Measurements from ENCODE around the gene SMIM14.
A peak's percentile ranks its signal among the peaks of the same experiment; 100 is the strongest.
"Not testable (repeated sequence)": the region's sequence is repeated elsewhere in the genome, so short reads cannot be mapped to it uniquely, and the experiment has no call there.

The SMIM14 gene

GRCh38 chr4:39597695-39598381, 40.8 kb downstream of the SMIM14 start:
- FAIRE-seq = no peak
- no peak for DNase-seq (ENCODE audit: low spot score)

DNA sequence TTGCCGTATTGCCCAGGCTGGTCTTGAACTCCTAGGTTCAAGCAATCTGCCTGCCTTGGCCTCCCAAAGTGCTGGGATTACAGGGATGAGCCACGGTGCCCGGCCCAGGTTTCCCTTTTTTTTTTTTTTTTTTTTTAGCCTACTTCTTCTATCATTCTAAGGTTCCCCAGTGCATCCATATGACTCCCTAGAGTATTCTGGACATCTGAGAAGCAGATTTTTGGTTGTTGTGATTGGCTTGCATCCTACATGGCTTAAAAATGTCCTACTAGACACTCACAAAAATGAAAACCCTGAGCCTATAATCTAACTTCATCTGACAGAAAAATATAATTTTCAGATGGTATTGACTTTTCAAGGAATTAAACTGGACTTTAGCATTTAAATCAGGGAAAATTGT, 41.7 kb downstream of the SMIM14 start:
- FAIRE-seq = no peak
- DNase-seq (ENCODE audit: low spot score) = no peak

GRCh38 chr4:39591290-39591689, 47.4 kb downstream of the SMIM14 start:
- FAIRE-seq (no peak), DNase-seq (ENCODE audit: low spot score) (no peak)

DNA sequence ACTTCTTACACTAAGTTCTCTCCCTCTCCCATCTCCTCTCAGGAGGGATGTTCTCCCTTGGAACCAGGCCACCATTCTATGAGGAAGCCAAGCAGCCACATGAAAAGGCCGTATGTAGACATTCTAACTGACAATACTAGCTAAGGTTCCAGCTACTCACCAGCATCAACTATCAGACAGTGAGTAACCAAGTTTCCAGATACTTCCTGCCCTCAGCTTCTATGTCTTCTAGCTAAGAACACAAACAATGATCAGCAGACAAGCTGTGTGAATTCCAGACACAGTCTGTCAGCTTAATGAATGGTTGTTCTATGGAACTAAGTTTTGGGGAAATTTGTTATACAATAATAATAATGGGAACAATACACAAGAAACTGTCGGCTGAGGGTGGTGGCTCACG, 50.8 kb downstream of the SMIM14 start:
- FAIRE-seq (no peak), DNase-seq (ENCODE audit: low spot score) (no peak)

GRCh38 chr4:39574946-39575345, 63.7 kb downstream of the SMIM14 start:
- FAIRE-seq (no peak), DNase-seq (ENCODE audit: low spot score) (no peak)

DNA sequence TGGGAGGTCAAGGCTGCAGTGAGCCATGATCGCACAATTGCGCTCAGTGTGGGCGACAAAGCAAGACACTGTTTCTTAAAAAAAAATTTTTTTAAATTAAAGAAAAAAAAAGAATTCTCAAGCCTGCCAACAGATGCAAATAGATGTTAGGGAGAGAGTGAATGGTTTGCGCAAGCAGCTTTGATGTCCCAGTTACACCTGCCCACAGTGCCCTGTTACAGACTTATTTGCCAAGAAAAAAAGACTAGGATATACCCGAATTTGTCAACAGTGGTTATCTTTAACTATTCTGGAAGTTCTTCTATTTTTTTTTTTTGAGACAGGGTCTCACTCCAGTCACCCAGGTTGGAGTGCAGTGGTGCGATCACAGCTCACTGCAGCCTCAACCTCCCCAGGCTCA, 67.2 kb downstream of the SMIM14 start:
- DNase-seq (ENCODE audit: low spot score) (no peak), FAIRE-seq (no peak)

- no peak for DNase-seq (ENCODE audit: low spot score)
- FAIRE-seq = no peak
Measured at GRCh38 chr4:39571054-39571453, 67.6 kb downstream of the SMIM14 start.

- no peak for FAIRE-seq
- DNase-seq (ENCODE audit: low spot score) = no peak
Measured at GRCh38 chr4:39569209-39569608, 69.5 kb downstream of the SMIM14 start.

DNA sequence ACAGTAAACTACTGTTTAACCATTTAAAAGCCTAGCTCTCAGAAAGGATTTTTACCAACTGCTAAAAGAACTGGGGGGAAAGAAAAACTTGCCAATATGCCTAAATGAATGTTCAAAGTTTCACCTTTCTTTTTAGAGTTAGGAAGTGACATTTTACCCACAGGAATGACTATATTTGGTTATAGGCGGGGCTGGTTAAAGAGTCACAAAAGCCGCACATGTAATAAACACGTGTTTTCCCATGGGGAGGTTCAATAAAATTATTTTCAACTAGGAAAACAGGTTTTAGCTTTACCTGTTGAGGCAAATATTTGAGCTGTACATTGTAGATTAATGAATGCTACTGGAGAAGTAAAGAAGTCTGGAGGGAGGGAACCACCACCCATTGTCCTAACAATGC, 69.9 kb downstream of the SMIM14 start:
- no peak for FAIRE-seq
- no peak for DNase-seq (ENCODE audit: low spot score)

GRCh38 chr4:39565878-39566600, 72.6 kb downstream of the SMIM14 start:
- peak; percentile 65 for FAIRE-seq
- DNase-seq (ENCODE audit: low spot score) = peak; percentile 89

DNA sequence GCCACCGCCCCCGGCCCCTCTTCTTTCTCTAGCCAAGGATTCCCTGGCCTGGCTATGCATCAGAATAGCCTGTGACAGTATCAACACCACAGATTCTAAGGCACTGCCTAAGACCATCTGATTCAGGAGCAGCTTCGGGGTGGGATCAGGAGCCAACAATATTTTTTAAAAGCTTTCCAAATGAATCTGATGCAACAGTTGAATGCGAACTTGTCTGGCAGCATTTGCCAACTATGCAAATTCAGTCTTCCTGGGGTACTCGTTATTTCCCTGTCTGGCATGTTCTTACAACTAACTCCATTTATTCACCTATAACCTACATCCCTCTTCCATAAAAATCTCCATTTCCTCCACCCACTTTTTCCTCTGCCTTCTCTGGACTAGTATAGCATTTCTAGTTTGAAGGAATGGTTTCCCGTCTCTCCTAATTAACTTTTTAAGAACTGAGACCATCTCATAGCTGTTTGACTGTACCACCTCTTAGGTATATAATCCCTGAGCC, 75.3 kb downstream of the SMIM14 start:
- no peak for DNase-seq (ENCODE audit: low spot score)
- no peak for FAIRE-seq

- FAIRE-seq = no peak
- DNase-seq (ENCODE audit: low spot score) = no peak
Measured at GRCh38 chr4:39562792-39563191, 75.9 kb downstream of the SMIM14 start.

- DNase-seq (ENCODE audit: low spot score) = no peak
- FAIRE-seq = no peak
Measured at GRCh38 chr4:39559626-39560025, 79.0 kb downstream of the SMIM14 start.

DNA sequence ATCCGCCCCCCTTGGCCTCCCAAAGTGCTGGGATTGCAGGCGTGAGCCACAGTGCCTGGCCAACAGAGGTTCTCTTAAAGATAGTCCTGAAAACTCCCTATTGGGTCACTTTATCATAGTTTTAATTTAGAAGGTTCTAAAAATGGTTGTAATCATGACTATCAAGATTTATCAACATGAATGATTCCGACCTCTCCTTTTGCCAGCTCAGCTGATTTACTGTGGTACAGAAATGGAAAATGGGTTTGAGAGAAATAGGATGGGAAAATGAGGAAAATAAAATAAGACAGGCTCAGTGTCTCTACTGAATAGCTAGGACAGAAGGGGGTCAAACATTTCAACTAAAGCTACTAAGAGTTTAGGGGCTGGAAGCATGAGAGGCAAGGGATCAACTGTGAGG, 83.2 kb downstream of the SMIM14 start:
- no peak for FAIRE-seq
- no peak for DNase-seq (ENCODE audit: low spot score)

- no peak for FAIRE-seq
Measured at GRCh38 chr4:39548425-39549067, 90.1 kb downstream of the SMIM14 start.

DNA sequence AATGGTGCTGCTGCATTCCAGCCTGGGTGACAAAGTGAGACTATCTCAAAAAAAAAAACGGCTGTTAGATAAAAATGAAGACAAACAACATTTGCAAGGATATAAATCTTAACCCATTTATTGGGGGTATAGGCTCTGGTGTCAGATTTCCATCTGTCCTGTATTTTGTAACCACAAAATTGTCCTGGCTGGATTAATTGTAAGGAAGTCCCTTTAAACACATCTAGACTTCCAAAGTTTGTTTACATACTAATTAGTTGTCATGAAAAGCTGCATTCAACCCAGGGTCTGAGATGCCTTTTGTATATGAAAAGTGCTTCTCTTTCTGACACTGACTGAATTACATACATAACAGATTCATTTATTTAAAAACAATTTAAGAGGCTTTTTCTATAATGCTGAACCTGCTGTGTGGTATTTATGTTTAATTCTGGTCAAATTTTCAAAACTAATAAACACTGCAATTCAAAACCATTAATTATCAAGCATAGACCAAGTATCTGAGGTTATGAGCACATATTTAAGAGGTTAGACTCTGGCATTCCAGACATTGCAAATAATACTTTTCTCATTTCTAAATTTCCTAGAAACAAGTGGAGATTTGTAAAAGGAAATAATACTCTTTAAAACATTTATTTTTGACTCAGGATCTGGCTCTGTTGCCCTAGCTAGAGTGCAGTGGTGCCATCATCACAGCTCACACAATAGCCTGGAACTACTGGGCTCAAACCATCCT, 93.9 kb downstream of the SMIM14 start:
- FAIRE-seq = no peak

More at GRCh38 chr4:39548425-39549067, 90.1 kb downstream of the SMIM14 start:
- DNase-seq (ENCODE audit: low spot score) = no peak

GRCh38 chr4:39544080-39544479, 94.6 kb downstream of the SMIM14 start:
- not testable (repeated sequence) for DNase-seq (ENCODE audit: low spot score); FAIRE-seq

More for the DNA sequence above, 93.9 kb downstream of the SMIM14 start:
- no peak for DNase-seq (ENCODE audit: low spot score)

DNA sequence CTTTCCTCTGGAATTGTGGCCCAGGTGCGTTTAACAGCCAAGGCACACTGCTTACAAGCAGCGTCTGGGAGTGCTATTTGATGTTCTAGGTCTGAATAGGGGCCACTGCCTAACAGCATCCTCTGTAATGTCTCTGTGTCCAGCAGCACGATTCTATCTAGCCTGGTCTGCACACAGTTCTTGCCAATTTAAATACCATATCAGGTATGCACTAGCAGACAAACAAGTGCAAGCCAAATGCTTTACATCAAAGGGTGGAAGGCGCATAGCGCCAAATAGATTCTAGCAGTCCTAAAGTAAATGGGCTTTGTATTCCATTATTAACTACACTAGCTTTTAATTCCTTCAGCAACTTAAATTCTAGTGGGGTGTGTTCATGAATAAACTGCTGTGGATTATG, 95.6 kb downstream of the SMIM14 start:
- FAIRE-seq = no peak
- no peak for DNase-seq (ENCODE audit: low spot score)

DNA sequence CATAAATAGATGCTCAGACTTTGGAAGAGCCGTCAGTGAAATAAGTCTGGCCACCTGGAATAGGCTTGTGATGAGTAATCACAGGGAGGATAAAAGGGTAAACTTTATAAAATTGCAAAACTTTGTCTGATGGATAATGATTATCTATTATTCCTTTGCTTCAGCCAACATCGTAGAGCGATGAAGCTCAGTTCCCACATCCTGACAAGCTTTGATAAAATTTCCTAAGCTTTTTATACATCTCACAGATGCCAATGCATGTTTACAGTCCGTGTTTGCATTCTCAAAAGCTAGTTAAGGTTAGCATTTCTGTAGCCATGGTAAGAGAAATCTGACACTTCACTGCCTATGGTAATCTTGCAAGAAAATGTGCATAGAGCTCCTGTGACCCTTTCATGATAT, 96.1 kb downstream of the SMIM14 start:
- FAIRE-seq = peak; percentile 83
- DNase-seq (ENCODE audit: low spot score) = peak; percentile 20

- DNase-seq (ENCODE audit: low spot score) (no peak), FAIRE-seq (peak; percentile 7)
Measured at GRCh38 chr4:39541987-39542610, 96.6 kb downstream of the SMIM14 start.

- DNase-seq (ENCODE audit: low spot score) = no peak
- no peak for FAIRE-seq
Measured at GRCh38 chr4:39539089-39539611, 99.5 kb downstream of the SMIM14 start.

All from RCC 7860 (cell line).